ENCODE data around the gene UTP4.
"Not testable (repeated sequence)": the region's sequence is repeated elsewhere in the genome, so short reads cannot be mapped to it uniquely, and the experiment has no call there.

The UTP4 gene

GRCh38 chr16:69131167-69131838, 1.1 kb upstream of the UTP4 start:
- no peak for DNase-seq (ENCODE audit: low read depth, low spot score)

- peak; percentile 42 for DNase-seq (ENCODE audit: low read depth, low spot score)
Measured at GRCh38 chr16:69131839-69132423, 518 bp upstream of the UTP4 start.

- no peak for DNase-seq (ENCODE audit: low read depth, low spot score)
Measured at GRCh38 chr16:69133373-69133954, 1.0 kb downstream of the UTP4 start.

- no peak for DNase-seq (ENCODE audit: low read depth, low spot score)
Measured at GRCh38 chr16:69138608-69139007, 6.2 kb downstream of the UTP4 start.

GRCh38 chr16:69139464-69139863, 7.0 kb downstream of the UTP4 start:
- not testable (repeated sequence) for DNase-seq (ENCODE audit: low read depth, low spot score)

- no peak for DNase-seq (ENCODE audit: low read depth, low spot score)
Measured at GRCh38 chr16:69141014-69141413, 8.6 kb downstream of the UTP4 start.

- no peak for DNase-seq (ENCODE audit: low read depth, low spot score)
Measured at GRCh38 chr16:69141936-69142335, 9.5 kb downstream of the UTP4 start.

- DNase-seq (ENCODE audit: low read depth, low spot score): no peak
Measured at GRCh38 chr16:69143116-69143515, 10.7 kb downstream of the UTP4 start.

GRCh38 chr16:69145658-69146057, 13.2 kb downstream of the UTP4 start:
- DNase-seq (ENCODE audit: low read depth, low spot score): no peak

- not testable (repeated sequence) for DNase-seq (ENCODE audit: low read depth, low spot score)
Measured at GRCh38 chr16:69149621-69150020, 17.2 kb downstream of the UTP4 start.

- DNase-seq (ENCODE audit: low read depth, low spot score): peak; percentile 21
Measured at GRCh38 chr16:69150146-69150865, 17.9 kb downstream of the UTP4 start.

GRCh38 chr16:69157196-69157595, 24.7 kb downstream of the UTP4 start:
- DNase-seq (ENCODE audit: low read depth, low spot score): no peak

GRCh38 chr16:69160192-69160591, 27.7 kb downstream of the UTP4 start:
- DNase-seq (ENCODE audit: low read depth, low spot score): no peak

- DNase-seq (ENCODE audit: low read depth, low spot score): no peak
Measured at GRCh38 chr16:69165584-69165983, 33.1 kb downstream of the UTP4 start.

- DNase-seq (ENCODE audit: low read depth, low spot score): no peak
Measured at GRCh38 chr16:69166221-69166833, 33.9 kb downstream of the UTP4 start.

- no peak for DNase-seq (ENCODE audit: low read depth, low spot score)
Measured at GRCh38 chr16:69166946-69167930, 34.8 kb downstream of the UTP4 start.

- no peak for DNase-seq (ENCODE audit: low read depth, low spot score)
Measured at GRCh38 chr16:69169051-69169450, 36.6 kb downstream of the UTP4 start.

- no peak for DNase-seq (ENCODE audit: low read depth, low spot score)
Measured at GRCh38 chr16:69169607-69170352, 37.3 kb downstream of the UTP4 start.

GRCh38 chr16:69171325-69172084, 39.1 kb downstream of the UTP4 start:
- no peak for DNase-seq (ENCODE audit: low read depth, low spot score)
